GM12878 (cell line): ENCODE data around the gene ECEL1. TPM values are rescaled to one million over a fixed set of nuclear protein-coding genes. Genes with fewer than 3 reads are reported as not detected.

ENCODE experiments used
- ATAC-seq: fragments of 200-7000 bp; cut with Tn5 transposase; 3 replicates; pipeline ENCODE4 v1.9.1; 2020; ENCODE audit warnings: mild to moderate bottlenecking, moderate library complexity
- BruUV-seq: library from RNA; stranded (reverse); fragments of 400-500 nt; replicated peaks from 2 replicates; lab custom pipeline; 2021; lab: Mats Ljungman, UMichigan
- CTCF ChIA-PET: fragments of 300-600 bp; sonication (Branson Sonifier 250); formaldehyde crosslinking; extraction: SDS; loops from one replicate; lab custom pipeline; 2021; ENCODE audit warnings: inconsistent platforms; lab: Yijun Ruan, JAX
- POLR2A ChIA-PET: fragments of 350-600 bp; formaldehyde crosslinking; extraction: SDS; loops from one replicate; lab custom pipeline; 2021; ENCODE audit warnings: inconsistent platforms; lab: Charles Lee
- RAD21 ChIA-PET: fragments of 300-600 bp; sonication (Branson Sonifier 250); formaldehyde crosslinking; loops from one replicate; lab custom pipeline; 2023; ENCODE audit warnings: antibody characterized with exemption; ENCODE audit not compliant: unreplicated experiment; lab: Charles Lee
- SMC1A ChIA-PET: fragments of 300-600 bp; sonication (Branson Sonifier 250); formaldehyde crosslinking; loops from one replicate; lab custom pipeline; 2023; ENCODE audit not compliant: unreplicated experiment, uncharacterized antibody; lab: Charles Lee
- DNase-seq: peaks from one replicate; pipeline ENCODE4 v3.0.0-alpha.2; 2011; ENCODE audit warnings: low read depth, low spot score
- FAIRE-seq: peaks from 3 replicates; lab custom pipeline; 2011; peaks lifted over from hg19 to GRCh38; lab: Jason Lieb, UNC
- H2AFZ ChIP-seq: 2 replicates; pipeline ENCODE4 v1.6.0; 2011; ENCODE audit warnings: low read depth, low read length, control low read depth; ENCODE audit not compliant: control insufficient read depth
- H3K27ac ChIP-seq: 2 replicates; pipeline ENCODE4 v1.5.1; 2011; ENCODE audit warnings: control low read depth; ENCODE audit not compliant: control insufficient read depth, insufficient read depth
- H3K27me3 ChIP-seq, 2 experiments: replicated peaks in 1 of 2; 2 replicates each; pipeline versions ENCODE4 v1.6.0 to v1.6.1; 2011; ENCODE audit warnings: low read length in 1 of 2; ENCODE audit not compliant: control insufficient read depth in 2 of 2, insufficient read depth in 2 of 2
- H3K36me3 ChIP-seq, 2 experiments: 2 replicates each; pipeline ENCODE4 v1.5.1; 2011; ENCODE audit warnings: low read length in 1 of 2; ENCODE audit not compliant: control insufficient read depth in 2 of 2, insufficient read depth in 2 of 2
- H3K4me1 ChIP-seq: 2 replicates; pipeline ENCODE4 v1.6.1; 2011; ENCODE audit warnings: mild to moderate bottlenecking, low read length, moderate library complexity, mixed read lengths; ENCODE audit not compliant: control insufficient read depth, insufficient read depth
- H3K4me2 ChIP-seq: 2 replicates; pipeline ENCODE4 v1.6.0; 2011; ENCODE audit warnings: control low read depth; ENCODE audit not compliant: control insufficient read depth, insufficient read depth
- H3K4me3 ChIP-seq: fragments of 200-600 bp; sonication (generic); 2 replicates; pipeline ENCODE4 v1.5.1; 2016
- H3K79me2 ChIP-seq: 2 replicates; pipeline ENCODE4 v1.6.0; 2011; ENCODE audit warnings: low read length; ENCODE audit not compliant: control insufficient read depth, insufficient read depth
- H3K9ac ChIP-seq: 2 replicates; pipeline ENCODE4 v1.8.0; 2011; ENCODE audit warnings: low read length, control low read depth, mixed read lengths; ENCODE audit not compliant: control insufficient read depth, insufficient read depth
- H3K9me3 ChIP-seq: replicated peaks from 3 replicates; pipeline ENCODE4 v1.5.1; 2011; ENCODE audit warnings: mild to moderate bottlenecking, low read length; ENCODE audit not compliant: control insufficient read depth, insufficient read depth
- H4K20me1 ChIP-seq: 2 replicates; pipeline ENCODE4 v1.6.0; 2011; ENCODE audit not compliant: control insufficient read depth, insufficient read depth
- EED ChIP-seq: sonication (generic); IDR thresholded peaks from 2 replicates; pipeline ENCODE4 v1.6.1; 2016; ENCODE audit warnings: antibody characterized with exemption, low read depth
- EZH2 ChIP-seq: IDR thresholded peaks from 2 replicates; pipeline ENCODE4 v1.6.1; 2012; ENCODE audit warnings: low read depth, mild to moderate bottlenecking, control low read depth, inconsistent platforms, low read length, borderline replicate concordance; ENCODE audit not compliant: control insufficient read depth
- TBL1XR1 ChIP-seq: IDR thresholded peaks from 2 replicates; pipeline ENCODE4 v1.6.1; 2012; ENCODE audit warnings: low read depth, low read length, improper control_type of control experiment
- ZBTB11 ChIP-seq: fragments of 450-650 bp; formaldehyde crosslinking; IDR thresholded peaks from 2 replicates; pipeline ENCODE4 v1.5.0; 2022; ENCODE audit warnings: mild to moderate bottlenecking, missing genetic modification characterization
- WGBS: methylation state at CpG from one replicate; pipeline ENCODE4 v1.1.6; 2016; ENCODE audit warnings: low lambda C conversion rate; ENCODE audit not compliant: insufficient replicate concordance, insufficient coverage; ENCODE audit errors: missing lambda C conversion rate; 5-methylcytosine and 5-hydroxymethylcytosine counted together
- in situ Hi-C: fragments of 300-500 bp; cut with MboI; formaldehyde crosslinking; loops from 9 replicates; pipeline ENCODE4 v1.14.3; 2018; ENCODE audit warnings: mixed read lengths
- intact Hi-C: fragments of 100-400 bp; cut with micrococcal nuclease; formaldehyde crosslinking; loops from one replicate; pipeline ENCODE4 v1.14.2; 2022; ENCODE audit not compliant: unreplicated experiment
- polyA plus RNA-seq, 11 experiments: library from polyadenylated mRNA; depleted of rRNA in 4 of 11; unstranded in 6 of 11; stranded (reverse) in 5 of 11; fragments of >200 nt; fragmentation: Nextera tagmentation in 4 of 11; fragmentation: Illumina TruSeq in 1 of 11; extraction: Ambion mirVana in 4 of 11; extraction: Trizol in 1 of 11; gene quantifications; 1 replicate in 1 of 11; 2 replicates in 10 of 11; pipeline versions ENCODE4 v1.2.1 to v1.2.3, GENCODE V29; 2011 to 2016; ENCODE audit warnings: inconsistent platforms in 2 of 11, missing spikeins in 2 of 11, low read depth in 1 of 11
- total RNA-seq, 4 experiments: library from RNA; depleted of rRNA in 3 of 4; stranded (reverse); fragments of >200 nt in 3 of 4; fragmentation: Illumina TruSeq in 1 of 4; extraction: Trizol in 1 of 4; gene quantifications; 2 replicates each; pipeline versions ENCODE4 v1.2.1 to v1.2.3, GENCODE V29; 2013 to 2021

ECEL1 gene
- total and polyA plus RNA-seq, 10 of the 15 experiments (the other 5 are each of a cell fraction or from before 2014, with no cell fraction given) = not detected

GRCh38 chr2:232495292-232495691, 7.7 kb upstream of the ECEL1 start (continued):
- no peak for TF ChIP-seq ZBTB11 (CRISPR knock-in tag)

- FAIRE-seq = no peak
- H3K36me3 ChIP-seq = no peaks in the 10 kb centered on the region
Measured at GRCh38 chr2:232494542-232494941, 6.9 kb upstream of the ECEL1 start.

More at GRCh38 chr2:232494542-232494941, 6.9 kb upstream of the ECEL1 start:
- SMC1A ChIA-PET = no interaction called here
- CTCF ChIA-PET = no interaction called here
- no peak overlapping the region for H3K4me3 ChIP-seq
- peaks cover 0 to 5% of the 10 kb centered on the region in 2 experiments; a peak in 2 of 4 replicates for H3K27me3 ChIP-seq
- H3K27ac ChIP-seq = no peak overlapping the region
- no peaks in the 10 kb centered on the region for H3K4me1 ChIP-seq
- POLR2A ChIA-PET = no interaction called here
- no peaks in the 10 kb centered on the region for H3K9me3 ChIP-seq
- WGBS = 24% methylated on average over 5 of the region's 5 CpGs
- intact Hi-C loops (no loop called here), in situ Hi-C loops (no loop called here)
- BruUV-seq = no TSS peak
- H3K4me2 ChIP-seq = no peak overlapping the region
- no peak overlapping the region for H2AFZ ChIP-seq
- no peaks in the 10 kb centered on the region for H3K79me2 ChIP-seq
- no peak for TF ChIP-seq EZH2
- TF ChIP-seq TBL1XR1 = no peak
- no peak for TF ChIP-seq EED
- RAD21 ChIA-PET = no interaction called here
- no peaks in the 10 kb centered on the region for H4K20me1 ChIP-seq
- no peak for ATAC-seq
- DNase-seq = no peak
- no peak overlapping the region for H3K9ac ChIP-seq
